NCI-H446 (cell line): Measurements from ENCODE around the gene KIF5C.

Experiments
- DNase-seq, 2 experiments: peaks; one replicate each; lab custom pipeline; 2025; lab: John Stamatoyannopoulos, UW

KIF5C gene

DNA sequence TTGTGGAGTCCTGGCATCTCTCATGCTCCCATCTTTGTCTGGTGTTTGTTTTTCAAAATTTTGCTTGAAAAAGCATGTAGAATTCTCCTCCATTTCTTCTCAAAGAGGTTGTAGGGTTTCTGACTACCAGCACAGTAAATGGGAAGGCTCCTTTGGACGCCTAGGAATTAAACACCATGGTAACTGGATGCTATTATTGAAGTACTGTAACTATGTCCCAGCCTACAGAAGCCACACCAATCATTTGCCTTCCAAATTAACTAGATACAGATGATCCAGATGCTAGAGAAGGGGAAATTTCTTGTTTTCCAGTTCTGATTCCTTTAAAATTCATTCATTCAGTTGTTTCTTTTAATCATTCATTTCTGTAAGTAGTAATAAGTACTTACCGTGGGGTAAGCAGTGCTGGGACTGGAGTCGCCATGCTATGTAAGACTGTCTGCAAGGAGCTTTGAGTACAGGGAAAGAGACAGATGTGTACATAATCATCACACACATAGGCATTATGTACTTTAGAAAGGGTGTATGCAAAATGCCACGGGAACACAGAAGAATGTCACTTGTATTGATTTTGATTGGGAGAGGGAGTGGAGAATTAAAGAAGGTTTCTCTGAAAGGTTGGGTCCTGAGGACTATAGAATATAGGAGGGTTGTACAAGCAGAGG, 49.6 kb downstream of the KIF5C start:
- no peak for DNase-seq

DNA sequence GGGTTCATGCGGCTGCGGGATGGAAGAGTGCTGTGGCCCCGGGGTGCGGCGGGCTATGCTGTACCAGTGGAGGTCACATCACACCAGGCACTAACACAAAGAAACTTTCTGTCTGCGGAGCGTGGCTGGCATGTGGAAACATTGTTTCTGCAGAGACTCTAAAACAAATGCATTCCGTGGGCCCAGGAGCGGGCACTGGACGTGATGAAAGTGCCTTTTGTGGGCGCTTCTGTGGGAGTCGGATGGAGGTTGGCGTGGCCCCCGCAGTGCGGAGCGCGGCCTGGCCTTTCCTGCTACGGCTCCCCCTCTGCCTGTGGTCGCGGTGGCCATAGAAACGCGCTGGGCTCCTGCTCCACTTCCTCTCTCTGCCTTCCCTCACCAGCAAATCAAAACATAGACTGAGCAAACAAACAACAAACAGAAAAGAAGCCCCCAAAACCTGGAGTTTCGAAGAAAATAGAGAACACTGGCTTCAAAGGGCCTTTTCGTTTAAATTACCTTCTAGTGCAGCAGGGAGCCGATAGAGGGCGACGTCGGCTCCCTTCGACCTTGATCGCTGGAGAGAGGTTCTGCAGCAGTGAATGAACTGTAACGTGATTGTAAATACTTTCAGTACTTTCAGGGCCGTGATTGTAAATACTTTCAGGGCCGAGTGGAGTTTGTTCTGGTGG, 51.4 kb downstream of the KIF5C start:
- DNase-seq = peak in 1 of 2 experiments; percentile 27

DNA sequence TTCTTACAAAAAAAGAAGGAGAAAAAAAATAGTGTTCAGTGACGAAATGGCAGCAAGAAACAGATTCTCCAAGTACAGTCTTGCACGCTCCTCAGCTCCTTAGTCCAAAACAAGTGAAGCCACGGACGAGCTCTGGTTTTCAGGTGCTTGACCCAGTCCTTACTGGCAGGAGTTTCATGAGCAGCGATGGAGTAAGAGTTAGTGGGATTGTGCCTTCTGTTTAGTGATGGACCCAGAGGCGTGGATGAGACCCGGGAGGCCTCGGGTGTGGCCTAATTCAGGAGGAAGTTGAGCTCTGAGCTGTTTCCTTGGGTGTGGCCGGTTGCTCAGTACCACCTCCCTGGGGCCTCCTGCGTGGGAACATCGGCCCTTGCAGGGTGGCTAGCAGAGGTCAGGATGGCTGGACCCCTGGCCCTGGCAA, 52.0 kb downstream of the KIF5C start:
- DNase-seq = no peak

DNA sequence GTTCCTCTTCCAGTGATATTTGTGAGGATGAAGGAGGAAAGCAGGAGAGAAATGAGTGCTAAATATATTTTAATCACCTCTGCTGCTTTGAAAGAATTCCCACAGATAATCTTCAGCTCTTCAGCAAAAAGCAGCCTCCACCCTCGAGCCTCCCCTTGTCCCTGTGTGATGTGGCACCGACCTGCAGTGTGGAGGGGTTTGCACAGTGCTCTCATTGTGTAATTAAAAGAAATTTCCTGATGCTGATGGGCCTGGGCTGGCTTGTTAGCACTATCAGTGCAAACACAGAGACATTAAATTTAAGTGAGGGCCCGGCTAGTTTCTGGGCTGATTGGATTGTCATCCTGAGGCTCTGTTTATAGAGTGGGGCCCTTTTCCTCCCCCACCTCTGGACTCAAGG, 53.4 kb downstream of the KIF5C start:
- DNase-seq = no peak

DNA sequence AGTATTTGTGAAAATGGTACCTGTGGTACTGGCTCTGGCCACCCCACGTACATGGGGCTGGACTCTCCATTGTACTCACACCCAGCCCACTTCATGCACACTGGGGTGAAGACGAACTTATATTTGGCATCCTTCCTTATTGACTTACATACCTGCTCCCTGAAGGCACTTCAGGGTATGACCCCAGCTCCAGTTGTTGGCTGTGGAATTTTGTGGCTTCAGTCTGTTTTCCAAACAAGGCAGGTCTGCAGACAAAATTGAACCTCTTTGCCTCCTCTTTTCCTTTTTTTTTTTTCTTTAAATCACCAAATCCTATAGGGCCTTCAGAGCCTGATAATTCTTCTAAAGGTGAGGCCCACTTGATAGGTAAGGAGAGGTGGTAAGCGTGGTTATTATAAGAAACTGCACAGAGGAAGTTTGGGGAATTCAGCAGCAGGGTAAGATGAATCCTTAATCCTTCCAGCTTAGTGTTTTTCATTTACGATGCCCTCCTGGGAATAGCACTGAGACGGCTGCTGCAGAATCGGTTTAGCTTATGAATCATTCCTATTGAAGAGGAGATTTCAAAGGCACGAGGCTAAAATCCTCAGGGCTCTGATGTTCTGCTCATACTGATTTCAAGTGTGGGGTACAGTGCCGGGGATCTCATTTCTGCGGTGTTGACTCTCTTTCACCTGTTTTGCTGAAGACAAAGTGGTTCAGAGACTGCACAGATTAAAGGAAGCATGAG, 55.2 kb downstream of the KIF5C start:
- no peak for DNase-seq

DNA sequence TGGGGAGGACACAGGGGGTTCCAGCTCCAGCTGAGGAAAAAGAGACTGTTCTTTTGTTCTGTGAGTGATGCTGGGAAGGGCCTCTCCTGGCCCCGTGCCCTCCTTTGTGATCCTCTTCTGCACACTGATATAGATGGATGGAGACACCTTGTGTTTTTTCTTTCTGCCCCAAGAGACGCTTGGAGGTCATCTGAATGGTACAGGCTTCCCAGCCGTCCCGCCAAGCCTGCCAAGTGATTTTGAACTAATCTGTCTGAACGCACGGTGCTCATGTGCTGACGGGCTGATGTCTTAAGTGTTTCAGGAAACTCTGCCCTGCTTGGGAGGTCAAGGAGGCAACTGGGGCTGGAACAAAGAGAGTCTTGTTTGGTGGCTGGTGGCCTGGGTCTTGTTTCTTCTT, 57.5 kb downstream of the KIF5C start:
- no peak for DNase-seq

DNA sequence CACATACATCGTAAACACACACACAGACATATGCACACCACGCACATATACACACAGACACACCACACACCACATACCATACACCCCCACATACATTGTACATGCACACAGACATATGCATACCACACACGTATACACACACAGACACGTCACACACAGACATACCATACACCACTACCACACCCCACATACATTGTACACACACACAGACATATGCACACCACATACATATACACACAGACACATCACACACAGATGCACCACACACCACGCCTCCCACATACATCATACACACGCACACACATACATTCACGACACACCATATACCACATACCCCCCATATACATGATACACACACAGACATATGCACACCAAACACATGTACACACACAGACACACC, 58.4 kb downstream of the KIF5C start:
- DNase-seq = no peak

DNA sequence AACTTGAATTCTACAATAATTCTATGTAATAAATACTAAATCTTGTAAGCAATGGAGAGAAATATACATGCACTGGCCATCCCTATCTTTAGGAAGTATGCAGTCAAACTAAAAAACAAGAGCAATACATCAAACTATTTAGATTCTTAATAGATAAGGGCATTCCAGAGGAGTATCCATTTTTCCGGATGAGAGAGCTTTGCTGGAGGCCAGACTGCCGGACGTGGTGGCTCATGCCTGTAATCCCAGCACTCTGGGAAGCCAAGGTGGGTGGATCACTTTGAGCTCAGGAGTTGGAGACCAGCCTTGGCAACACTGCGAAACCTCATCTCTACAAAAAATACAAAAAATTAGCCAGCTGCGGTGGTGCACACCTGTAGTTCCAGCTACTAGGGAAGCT, 60.8 kb downstream of the KIF5C start:
- DNase-seq = no peak

DNA sequence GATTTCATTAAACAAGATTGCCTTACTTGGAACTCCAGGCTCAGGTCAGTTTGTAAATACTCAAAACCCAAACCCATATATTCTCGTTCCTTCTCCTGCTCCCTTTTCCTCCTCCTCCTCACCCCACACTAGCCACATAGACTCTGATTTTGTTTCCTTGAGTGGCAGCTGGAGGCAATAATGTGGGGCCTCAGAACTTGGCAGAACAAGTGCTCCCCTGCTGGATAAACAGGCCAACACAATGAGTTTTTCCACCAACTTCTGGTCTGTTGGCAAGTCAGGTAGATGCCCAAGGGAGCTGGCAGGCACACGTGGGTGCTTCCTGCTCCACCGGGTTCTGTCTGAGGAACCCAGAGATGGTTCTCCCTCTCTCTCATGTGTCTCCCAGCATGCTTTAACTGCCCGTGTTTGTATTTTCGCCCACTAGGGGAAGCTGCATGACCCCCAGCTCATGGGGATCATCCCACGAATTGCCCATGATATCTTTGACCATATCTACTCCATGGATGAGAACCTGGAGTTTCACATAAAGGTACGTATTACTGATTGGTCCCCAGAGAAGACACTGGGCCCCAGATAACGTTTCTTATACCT, 61.9 kb downstream of the KIF5C start:
- peak in 1 of 2 experiments; percentile 39 for DNase-seq

DNA sequence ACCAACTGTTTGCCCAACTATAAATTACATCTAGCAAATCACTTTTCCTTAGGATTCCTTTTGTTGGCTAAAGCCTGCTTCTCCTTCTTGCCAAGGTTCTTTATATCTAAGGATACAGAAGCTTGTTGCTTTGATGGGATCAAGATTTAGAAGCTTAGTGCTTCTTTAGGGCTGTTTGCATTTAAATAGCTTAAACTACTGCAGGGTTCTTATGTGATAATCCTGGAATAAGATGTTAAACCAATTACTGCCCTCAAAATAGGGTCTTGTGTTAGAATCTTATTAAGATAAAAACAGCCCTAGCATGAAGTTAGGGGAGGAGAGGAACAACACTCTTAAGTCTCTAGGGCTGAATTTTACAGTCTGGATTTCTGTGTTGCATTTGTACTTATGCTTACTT, 64.2 kb downstream of the KIF5C start:
- no peak for DNase-seq

DNA sequence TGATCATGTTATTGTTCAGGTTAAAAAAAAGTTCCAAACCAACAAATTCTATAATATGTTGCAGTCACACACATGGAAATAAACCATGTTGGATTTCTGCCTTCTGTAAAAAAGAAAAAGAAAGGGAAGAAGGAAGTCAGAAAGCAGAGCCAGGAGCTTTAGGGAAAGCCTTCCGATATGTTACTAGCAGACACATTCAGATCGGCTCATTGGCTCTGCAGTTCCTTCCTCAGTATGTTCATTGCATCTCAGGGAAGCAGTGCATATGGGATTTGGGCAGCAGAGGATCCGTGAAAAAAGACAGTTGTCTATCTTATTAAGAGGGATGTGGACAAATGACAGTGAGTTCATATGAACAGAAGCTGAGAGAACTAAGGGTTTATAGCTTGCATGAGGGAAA, 68.1 kb downstream of the KIF5C start:
- no peak for DNase-seq

DNA sequence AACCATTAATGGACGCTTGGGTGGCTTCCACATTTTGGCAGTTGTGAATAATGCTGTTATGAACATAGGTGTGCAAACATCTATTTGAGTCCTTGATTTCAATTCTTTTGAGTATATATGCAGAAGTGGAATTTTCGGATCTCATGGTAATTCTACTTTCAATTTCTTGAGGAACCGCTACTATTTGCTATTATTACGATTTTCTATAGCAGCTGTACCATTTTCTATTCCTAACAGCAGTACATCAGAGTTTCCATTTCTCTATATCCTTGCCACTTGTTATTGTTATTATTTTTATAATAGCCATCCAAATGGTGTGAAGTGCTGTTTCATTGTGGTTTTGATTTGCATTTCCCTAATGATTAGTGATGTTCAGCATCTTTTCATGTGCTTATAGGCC, 69.5 kb downstream of the KIF5C start:
- no peak for DNase-seq

DNA sequence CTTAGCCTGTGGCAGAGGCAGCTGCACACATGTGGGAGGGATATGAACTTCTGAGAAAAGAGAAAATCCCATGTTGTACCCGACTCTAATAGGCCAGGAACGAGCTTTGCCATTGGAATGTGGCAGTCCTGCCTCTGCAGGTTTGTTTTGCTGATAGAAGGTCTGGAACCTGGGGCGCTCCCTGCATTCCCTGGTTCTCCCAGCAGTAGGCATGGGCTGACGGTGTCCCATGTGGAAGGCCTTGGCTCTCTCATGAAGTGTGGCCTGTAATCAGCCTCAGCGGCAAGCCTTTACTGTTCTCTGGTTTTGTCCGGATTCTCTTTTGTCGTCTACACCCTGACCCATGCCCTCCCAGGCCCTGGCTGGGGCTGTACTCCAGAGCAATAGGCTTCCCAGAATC, 72.3 kb downstream of the KIF5C start:
- DNase-seq = no peak

DNA sequence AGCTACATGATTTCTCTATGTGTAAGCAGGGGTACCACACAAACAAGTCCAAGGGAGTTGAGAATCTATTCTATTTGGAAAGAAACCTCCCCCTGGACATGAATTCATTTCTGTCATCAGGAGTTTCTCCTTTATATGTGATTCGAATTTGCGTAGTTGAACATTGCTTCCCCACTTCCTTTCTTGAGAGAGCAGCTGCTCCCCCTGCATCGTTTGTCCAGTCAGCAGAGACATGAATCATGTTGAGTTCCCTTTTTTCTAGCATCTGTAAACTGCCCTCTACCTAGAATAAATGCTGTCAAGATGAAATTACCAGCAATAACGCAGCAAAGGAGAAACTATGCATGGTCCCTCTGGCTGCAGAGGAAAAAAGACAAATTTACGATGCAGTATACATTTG, 73.8 kb downstream of the KIF5C start:
- no peak for DNase-seq

DNA sequence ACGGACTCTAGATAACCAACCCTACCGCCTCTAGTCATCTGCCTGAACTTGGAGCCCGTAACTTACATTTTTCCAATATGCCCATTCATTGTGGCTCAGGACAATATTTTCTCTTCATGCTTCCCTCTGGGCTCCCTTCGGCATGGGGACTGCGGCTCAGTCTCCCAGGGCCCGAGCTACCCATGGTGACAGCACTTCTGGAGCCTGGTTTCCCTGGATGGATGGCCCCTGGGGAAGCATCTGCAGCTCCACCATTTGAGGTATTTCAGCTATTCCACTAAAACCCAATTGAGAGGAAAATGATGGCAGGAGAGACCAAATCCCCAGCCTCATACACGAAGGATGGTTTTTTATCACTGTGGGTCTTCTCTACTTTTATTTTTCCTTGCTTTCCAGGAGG, 74.3 kb downstream of the KIF5C start:
- no peak for DNase-seq

DNA sequence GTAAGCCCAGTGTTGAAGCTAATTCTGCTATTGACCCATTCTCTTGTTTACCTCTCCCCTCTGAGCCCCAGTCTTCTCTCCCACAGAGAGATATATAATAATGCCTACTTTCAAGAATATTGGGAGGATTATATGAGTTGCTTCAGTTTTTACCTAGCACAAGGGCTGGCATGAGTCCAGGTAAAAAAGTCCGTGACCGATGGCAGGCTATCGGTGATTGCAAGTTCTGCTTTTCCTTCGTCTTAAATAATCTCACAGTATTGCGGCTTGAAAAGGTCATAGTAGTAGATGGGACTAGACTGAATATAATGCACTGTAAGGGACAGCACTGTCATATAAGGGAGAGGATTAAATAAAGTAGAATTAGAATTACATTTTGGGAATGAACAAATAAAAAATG, 77.6 kb downstream of the KIF5C start:
- DNase-seq = no peak

DNA sequence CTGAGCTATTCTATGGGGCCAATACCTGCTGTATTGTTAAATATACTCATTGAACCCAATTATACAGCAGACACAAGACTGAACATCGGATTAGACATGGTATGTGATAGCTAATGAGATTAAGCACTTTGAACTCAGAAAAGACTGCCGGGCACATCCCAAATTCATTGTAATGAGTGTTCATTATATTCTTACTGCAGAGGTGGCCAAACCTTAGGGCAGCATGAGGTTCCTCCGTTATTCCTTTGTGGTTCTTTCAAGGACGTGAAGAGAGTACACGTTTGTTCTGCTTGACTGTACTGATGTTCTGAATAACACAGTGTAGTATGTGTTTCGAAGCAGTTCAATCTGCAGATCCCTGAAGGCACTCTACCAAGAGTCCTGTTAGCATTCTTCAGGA, 78.4 kb downstream of the KIF5C start:
- DNase-seq = no peak

DNA sequence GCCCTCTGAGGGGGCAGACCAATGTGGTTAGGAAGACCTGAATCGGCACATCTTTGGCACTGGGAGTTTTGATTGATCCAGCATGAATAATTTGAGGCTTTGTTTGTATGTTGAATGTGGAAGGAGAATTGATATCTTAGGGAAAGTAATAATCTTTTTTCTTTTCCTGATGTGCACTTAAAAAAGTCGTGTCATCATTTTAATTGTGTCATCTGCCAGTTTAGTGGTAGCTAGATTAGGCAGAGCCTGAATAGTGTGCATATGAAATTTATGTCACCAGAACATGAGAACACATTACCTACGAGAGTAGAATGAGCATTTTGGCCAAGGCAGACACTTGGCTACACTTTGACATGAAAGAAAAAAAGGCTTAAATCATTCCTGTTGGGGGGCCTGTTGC, 79.5 kb downstream of the KIF5C start:
- no peak for DNase-seq

DNA sequence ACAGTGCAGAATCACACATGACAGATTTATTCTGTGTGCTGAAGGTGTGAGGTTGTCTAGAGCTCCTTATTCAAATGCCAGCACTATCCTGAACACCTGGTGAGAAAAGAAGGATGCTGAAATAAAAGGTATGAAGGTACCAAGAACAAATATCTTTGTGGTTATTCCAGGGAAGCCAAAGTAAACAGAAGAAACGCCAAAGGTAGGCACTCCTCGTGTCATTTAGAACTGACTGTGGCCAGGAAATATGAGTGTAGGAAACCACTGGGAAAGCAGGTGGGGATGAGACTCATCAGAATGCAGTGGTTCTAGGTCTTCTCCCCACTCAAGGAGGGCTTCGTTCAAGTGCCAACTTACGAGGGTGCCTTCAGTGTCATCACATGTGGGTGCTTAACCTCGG, 80.8 kb downstream of the KIF5C start:
- DNase-seq = no peak

DNA sequence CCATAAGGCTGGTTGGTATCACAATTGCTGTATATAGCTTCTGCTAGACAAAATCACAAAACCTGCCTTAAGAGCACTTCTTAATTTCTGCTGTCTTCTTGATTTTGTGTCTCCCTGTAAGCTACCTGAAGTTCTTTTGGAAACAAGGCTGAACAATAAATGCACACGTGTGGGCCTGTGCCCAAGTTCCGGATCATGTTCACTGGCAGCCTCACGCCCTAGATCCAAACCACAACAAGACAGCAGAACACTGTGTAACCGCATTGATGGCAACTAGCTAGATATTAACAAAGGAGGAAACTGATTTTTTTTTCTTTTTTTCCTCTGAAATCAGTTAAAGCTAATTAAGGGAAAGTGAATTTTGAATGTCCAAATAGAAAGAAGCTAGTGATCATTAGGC, 82.0 kb downstream of the KIF5C start:
- no peak for DNase-seq

DNA sequence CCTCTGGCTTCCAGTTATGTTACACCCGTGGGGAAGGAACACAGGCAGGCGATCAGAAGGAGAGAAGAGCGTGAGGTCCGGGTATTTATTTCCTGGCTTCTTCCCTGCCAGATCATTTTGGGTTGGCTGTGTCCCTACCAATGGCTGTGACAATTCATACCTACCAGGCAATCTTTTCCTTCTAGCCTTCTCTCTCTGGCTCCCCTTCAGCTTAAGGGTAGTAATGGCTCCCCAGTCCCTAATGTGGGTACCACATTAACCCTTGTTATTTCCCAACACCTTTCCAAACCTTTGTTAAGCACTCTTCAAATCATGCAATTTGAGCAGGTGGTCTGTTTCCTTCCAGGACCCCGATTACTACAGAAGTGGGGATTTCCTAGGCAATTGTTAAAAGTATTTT, 84.7 kb downstream of the KIF5C start:
- no peak for DNase-seq

DNA sequence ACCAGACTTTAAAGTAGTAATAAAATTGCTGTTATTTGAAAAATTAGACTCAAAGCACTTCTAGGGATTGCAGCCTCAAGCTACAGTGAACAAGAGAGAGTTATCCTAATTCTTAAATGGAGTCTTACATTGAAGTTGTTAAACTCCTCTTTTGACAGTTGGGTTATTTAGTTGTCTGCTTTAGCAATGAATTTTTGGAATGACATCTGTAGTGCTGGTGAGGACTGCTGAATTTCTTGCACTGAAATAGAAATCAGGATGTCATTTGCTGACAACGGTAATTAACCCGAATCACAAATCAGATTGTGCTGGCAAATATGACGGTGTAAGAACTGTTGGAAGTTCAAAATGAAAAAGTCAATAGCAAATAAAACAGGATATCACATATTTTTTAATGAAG, 85.5 kb downstream of the KIF5C start:
- DNase-seq = no peak

DNA sequence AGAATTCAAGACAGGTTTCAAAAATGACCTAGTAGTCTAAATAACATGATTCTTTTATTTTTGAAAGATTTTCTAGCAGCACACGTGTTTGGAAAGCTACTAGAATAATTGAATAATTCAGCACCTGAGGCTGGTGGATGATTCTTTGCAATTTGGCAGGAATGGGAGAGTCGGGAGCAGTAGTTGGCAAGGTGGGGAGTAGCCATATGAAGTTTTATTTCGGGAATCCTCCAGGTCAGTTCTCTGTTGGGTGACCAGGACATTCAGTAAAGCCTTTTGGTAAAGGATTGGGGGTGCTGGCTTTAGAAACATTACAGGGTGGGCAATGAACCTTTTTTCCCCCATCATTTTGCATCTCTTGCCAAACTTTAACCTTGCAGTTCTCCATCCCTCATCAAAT, 88.4 kb downstream of the KIF5C start:
- no peak for DNase-seq
